ENCODE results near the gene SRGAP1.

SRGAP1 gene

DNA sequence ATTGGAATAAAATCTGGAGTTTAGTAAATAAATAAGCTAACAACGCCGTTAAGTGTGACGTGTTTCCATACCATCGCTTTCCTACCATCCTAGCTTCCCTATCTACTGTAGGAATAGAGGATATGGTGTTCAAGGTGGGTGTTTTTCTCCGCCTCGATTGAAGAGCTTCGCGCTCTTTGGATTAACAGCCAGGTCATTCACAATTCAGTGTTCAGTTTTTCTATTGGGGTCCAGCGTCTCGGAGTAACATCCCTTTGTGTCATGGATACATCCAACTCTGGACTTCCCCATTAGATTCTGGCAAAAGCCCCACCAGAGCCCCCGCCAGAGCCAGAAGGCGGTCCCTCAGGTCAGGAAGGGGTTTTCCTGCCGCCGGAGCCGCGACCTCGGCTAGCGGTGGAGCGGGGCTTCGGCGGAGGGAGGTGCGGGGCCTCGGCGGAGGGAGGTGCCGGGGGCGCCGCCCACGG is 1.2 kb upstream of the SRGAP1 start:
- H3K27me3 ChIP-seq (ENCODE audit: insufficient read depth, low read length, poor library complexity), result no peaks in the 10 kb centered on the region
- H3K36me3 ChIP-seq (ENCODE audit: insufficient read depth, low read length), result no peaks in the 10 kb centered on the region
- H2AFZ ChIP-seq (ENCODE audit: low read depth, low read length), result no peak overlapping the region
- DNase-seq (no peak), ATAC-seq (ENCODE audit: insufficient read depth, low read depth) (no peak)
- no peaks in the 10 kb centered on the region for H3K9me3 ChIP-seq (ENCODE audit: insufficient read depth, low read length, severe bottlenecking)
- no peak overlapping the region for H3K4me3 ChIP-seq (ENCODE audit: low read depth in 1 of 2, low read length in 2 of 2)
- H3K79me2 ChIP-seq (ENCODE audit: insufficient read depth, low read length), result no peaks in the 10 kb centered on the region
- no peak overlapping the region for H3K27ac ChIP-seq (ENCODE audit: low read length)
- no peak overlapping the region for H3K4me2 ChIP-seq (ENCODE audit: insufficient read depth, low read length)
- H4K20me1 ChIP-seq (ENCODE audit: insufficient read depth, low read length), result no peaks in the 10 kb centered on the region
- H3K4me1 ChIP-seq (ENCODE audit: insufficient read depth, low read length), result no peaks in the 10 kb centered on the region
- H3K9ac ChIP-seq (ENCODE audit: low read depth, low read length), result no peak overlapping the region
- no peak for TF ChIP-seq EZH2 (IDR thresholded peaks at IDR 0.05; ENCODE audit: borderline replicate concordance, low read depth, low read length, severe bottlenecking)
- TF ChIP-seq, protein P1, sequence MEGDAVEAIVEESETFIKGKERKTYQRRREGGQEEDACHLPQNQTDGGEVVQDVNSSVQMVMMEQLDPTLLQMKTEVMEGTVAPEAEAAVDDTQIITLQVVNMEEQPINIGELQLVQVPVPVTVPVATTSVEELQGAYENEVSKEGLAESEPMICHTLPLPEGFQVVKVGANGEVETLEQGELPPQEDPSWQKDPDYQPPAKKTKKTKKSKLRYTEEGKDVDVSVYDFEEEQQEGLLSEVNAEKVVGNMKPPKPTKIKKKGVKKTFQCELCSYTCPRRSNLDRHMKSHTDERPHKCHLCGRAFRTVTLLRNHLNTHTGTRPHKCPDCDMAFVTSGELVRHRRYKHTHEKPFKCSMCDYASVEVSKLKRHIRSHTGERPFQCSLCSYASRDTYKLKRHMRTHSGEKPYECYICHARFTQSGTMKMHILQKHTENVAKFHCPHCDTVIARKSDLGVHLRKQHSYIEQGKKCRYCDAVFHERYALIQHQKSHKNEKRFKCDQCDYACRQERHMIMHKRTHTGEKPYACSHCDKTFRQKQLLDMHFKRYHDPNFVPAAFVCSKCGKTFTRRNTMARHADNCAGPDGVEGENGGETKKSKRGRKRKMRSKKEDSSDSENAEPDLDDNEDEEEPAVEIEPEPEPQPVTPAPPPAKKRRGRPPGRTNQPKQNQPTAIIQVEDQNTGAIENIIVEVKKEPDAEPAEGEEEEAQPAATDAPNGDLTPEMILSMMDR (IDR thresholded peaks at IDR 0.05; ENCODE audit: borderline replicate concordance, extremely low read depth, low read length, poor library complexity, severe bottlenecking), result no peak

DNA sequence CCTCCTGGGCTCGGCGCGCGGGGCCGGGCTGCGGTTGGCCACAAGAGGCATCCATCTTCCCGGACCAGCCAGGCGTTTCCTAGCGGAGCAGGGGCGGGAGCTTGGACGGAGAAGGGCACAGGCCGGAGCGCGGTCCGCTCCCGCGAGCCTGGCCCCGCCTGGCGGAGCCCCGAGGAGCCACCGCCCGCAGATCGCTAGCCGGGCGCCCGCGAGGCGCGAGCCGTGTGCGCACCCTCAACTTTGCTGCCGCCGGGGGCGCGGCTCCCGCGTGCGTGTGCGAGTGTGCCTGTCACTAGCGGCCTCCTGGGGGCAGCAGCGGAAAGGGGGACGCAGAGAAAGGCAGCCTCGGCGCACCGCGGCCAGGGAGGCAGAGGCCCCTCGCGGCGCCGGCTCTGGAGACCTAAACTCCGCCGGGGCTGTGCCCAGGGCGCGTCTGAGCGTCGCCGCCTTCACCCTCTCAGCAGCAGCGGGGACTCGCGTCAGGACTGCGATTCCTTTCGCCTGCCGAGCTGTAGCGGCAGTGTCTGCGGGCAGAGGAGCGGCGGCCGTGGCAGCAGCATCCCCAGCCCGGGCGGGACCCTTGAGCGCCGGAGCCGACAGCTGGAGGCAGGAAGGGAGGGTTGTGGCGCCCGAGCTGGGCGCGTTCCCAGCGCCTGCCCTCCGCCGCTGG is 644 bp upstream of the SRGAP1 start:
- no peaks in the 10 kb centered on the region for H3K79me2 ChIP-seq (ENCODE audit: insufficient read depth, low read length)
- H2AFZ ChIP-seq (ENCODE audit: low read depth, low read length), result no peak overlapping the region
- H3K27ac ChIP-seq (ENCODE audit: low read length), result no peak overlapping the region
- TF ChIP-seq EZH2 (IDR thresholded peaks at IDR 0.05; ENCODE audit: borderline replicate concordance, low read depth, low read length, severe bottlenecking), result no peak
- TF ChIP-seq, protein P1 (IDR thresholded peaks at IDR 0.05; ENCODE audit: borderline replicate concordance, extremely low read depth, low read length, poor library complexity, severe bottlenecking), result no peak
- ATAC-seq (ENCODE audit: insufficient read depth, low read depth) (no peak), DNase-seq (no peak)
- no peaks in the 10 kb centered on the region for H3K36me3 ChIP-seq (ENCODE audit: insufficient read depth, low read length)
- H3K9me3 ChIP-seq (ENCODE audit: insufficient read depth, low read length, severe bottlenecking), result no peaks in the 10 kb centered on the region
- H3K4me2 ChIP-seq (ENCODE audit: insufficient read depth, low read length), result no peak overlapping the region
- H3K27me3 ChIP-seq (ENCODE audit: insufficient read depth, low read length, poor library complexity), result no peaks in the 10 kb centered on the region
- no peaks in the 10 kb centered on the region for H4K20me1 ChIP-seq (ENCODE audit: insufficient read depth, low read length)
- no peak overlapping the region for H3K9ac ChIP-seq (ENCODE audit: low read depth, low read length)
- no peaks in the 10 kb centered on the region for H3K4me1 ChIP-seq (ENCODE audit: insufficient read depth, low read length)
- H3K4me3 ChIP-seq (ENCODE audit: low read depth in 1 of 2, low read length in 2 of 2), result no peak overlapping the region

DNA sequence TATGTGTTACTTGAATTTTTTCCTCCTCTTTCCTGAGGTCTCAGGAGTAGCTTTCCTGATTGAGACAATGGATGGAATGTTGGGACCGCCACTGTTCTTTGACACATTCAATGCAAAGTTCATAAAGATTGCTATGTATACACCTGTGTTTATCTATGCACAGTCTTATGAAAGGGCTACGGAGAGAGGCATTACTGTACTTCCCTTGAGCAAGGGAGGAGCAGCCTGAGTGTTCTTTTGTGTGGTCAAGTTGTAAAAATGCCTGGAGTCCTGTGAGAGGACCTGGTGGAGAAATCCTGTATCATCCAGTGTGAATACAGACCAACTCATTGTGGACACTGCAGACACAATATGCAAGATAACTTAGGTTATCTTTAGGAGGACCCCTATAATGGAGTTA is 1.2 kb downstream of the SRGAP1 start:
- TF ChIP-seq, protein P1 (IDR thresholded peaks at IDR 0.05; ENCODE audit: borderline replicate concordance, extremely low read depth, low read length, poor library complexity, severe bottlenecking), result no peak
- TF ChIP-seq EZH2 (IDR thresholded peaks at IDR 0.05; ENCODE audit: borderline replicate concordance, low read depth, low read length, severe bottlenecking), result no peak
- ATAC-seq (ENCODE audit: insufficient read depth, low read depth) (no peak), DNase-seq (no peak)
- Histone ChIP-seq H3K4me3 (ENCODE audit: low read depth in 1 of 2, low read length in 2 of 2) (no peak overlapping the region), H4K20me1 (ENCODE audit: insufficient read depth, low read length) (no peaks in the 10 kb centered on the region), H3K9me3 (ENCODE audit: insufficient read depth, low read length, severe bottlenecking) (no peaks in the 10 kb centered on the region), H3K36me3 (ENCODE audit: insufficient read depth, low read length) (no peaks in the 10 kb centered on the region), H2AFZ (ENCODE audit: low read depth, low read length) (no peak overlapping the region), H3K27ac (ENCODE audit: low read length) (no peak overlapping the region), H3K27me3 (ENCODE audit: insufficient read depth, low read length, poor library complexity) (no peaks in the 10 kb centered on the region), H3K4me2 (ENCODE audit: insufficient read depth, low read length) (no peak overlapping the region), H3K79me2 (ENCODE audit: insufficient read depth, low read length) (no peaks in the 10 kb centered on the region), H3K9ac (ENCODE audit: low read depth, low read length) (no peak overlapping the region), H3K4me1 (ENCODE audit: insufficient read depth, low read length) (no peaks in the 10 kb centered on the region)

Measured in DND-41 (cell line).